ENCODE results near the gene KLKB1. TPM values are rescaled to one million over a fixed set of nuclear protein-coding genes. Genes with fewer than 3 reads are reported as not detected.

The KLKB1 gene
- total RNA-seq, 1 donor, result 0.18 TPM

DNA sequence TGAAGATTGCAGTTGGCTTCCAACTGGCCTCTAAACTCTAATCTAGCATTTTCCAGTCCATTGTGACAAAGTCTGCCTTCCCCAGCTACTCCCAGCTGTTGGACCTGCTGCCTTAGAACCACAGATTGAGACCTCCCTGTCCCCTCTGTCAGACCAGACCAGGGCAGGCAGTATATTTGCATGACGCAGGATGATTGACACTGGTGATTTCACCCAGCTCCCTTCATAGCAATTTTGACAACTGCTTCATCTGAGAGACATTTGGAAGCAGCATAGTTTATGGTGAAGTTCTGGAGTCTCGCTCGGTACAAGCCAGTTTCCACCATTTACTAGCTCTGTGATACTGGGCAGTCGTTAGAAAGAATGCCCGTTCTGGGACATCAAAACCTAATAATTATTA, 33.5 kb upstream of the KLKB1 start:
- TF ChIP-seq, protein P1, sequence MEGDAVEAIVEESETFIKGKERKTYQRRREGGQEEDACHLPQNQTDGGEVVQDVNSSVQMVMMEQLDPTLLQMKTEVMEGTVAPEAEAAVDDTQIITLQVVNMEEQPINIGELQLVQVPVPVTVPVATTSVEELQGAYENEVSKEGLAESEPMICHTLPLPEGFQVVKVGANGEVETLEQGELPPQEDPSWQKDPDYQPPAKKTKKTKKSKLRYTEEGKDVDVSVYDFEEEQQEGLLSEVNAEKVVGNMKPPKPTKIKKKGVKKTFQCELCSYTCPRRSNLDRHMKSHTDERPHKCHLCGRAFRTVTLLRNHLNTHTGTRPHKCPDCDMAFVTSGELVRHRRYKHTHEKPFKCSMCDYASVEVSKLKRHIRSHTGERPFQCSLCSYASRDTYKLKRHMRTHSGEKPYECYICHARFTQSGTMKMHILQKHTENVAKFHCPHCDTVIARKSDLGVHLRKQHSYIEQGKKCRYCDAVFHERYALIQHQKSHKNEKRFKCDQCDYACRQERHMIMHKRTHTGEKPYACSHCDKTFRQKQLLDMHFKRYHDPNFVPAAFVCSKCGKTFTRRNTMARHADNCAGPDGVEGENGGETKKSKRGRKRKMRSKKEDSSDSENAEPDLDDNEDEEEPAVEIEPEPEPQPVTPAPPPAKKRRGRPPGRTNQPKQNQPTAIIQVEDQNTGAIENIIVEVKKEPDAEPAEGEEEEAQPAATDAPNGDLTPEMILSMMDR (IDR thresholded peaks at IDR 0.05; ENCODE audit: insufficient read depth, low read length), result no peak
- no peak for DNase-seq (ENCODE audit: low read depth)
- H3K4me3 ChIP-seq (ENCODE audit: low read depth, low read length), result no peak overlapping the region

DNA sequence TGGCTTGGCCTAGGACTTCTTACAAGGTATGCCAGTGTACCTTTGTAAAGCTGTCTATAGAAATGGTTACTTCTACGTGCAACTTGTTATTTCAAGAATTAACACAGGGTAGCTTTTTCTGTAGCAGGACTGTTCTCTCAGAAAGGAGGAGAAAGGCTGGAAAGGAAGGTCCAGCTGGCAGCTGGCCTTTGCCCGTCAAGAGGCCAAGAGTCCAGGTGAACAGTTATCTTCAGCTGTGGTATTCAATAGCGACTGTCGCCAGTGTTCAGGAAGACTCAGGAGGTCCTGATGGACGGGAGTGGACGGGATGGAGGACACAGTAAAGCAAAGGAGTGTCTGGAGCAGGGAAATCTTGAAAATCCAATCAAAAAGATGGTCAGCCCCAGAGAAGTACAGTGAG, 31.2 kb upstream of the KLKB1 start:
- H3K4me3 ChIP-seq (ENCODE audit: low read depth, low read length), result no peak overlapping the region
- DNase-seq (ENCODE audit: low read depth), result no peak
- TF ChIP-seq, protein P1 (IDR thresholded peaks at IDR 0.05; ENCODE audit: insufficient read depth, low read length), result no peak

DNA sequence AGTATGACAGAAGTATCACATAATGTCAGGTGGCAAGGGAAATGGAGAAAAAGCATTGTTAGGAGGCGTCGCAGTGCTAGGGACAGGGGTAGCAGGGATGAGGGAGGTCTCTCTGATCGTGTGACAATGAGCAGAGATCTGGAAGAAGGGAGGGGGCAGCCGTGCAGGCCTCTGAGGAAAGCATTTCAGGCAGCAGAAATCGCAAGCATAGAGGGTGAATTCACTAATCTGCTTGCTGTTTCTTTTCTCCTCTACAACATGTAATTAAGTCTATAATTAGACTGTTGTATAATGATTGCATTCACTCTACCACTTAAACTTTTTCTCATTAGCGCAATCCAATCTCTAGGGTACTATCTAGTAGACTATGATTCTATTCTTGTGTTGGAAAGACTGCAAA, 26.8 kb upstream of the KLKB1 start:
- no peak for DNase-seq (ENCODE audit: low read depth)
- TF ChIP-seq, protein P1 (IDR thresholded peaks at IDR 0.05; ENCODE audit: insufficient read depth, low read length), result no peak
- H3K4me3 ChIP-seq (ENCODE audit: low read depth, low read length), result no peak overlapping the region

DNA sequence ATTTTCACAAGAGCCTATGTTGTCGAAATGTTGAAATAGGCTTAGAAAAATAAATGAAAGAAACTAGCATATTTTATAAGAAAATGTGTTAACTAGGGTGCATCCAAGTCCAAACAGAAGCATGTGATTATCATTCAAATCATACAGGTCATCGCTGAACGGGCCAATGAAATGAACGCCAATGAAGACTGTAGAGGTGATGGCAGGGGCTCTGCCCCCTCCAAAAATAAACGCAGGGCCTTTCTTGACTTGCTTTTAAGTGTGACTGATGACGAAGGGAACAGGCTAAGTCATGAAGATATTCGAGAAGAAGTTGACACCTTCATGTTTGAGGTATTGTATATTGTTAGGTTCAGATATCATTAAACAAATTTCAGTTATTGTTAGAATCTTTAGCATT, 26.3 kb upstream of the KLKB1 start:
- TF ChIP-seq, protein P1 (IDR thresholded peaks at IDR 0.05; ENCODE audit: insufficient read depth, low read length), result no peak
- H3K4me3 ChIP-seq (ENCODE audit: low read depth, low read length), result no peak overlapping the region
- DNase-seq (ENCODE audit: low read depth), result no peak

DNA sequence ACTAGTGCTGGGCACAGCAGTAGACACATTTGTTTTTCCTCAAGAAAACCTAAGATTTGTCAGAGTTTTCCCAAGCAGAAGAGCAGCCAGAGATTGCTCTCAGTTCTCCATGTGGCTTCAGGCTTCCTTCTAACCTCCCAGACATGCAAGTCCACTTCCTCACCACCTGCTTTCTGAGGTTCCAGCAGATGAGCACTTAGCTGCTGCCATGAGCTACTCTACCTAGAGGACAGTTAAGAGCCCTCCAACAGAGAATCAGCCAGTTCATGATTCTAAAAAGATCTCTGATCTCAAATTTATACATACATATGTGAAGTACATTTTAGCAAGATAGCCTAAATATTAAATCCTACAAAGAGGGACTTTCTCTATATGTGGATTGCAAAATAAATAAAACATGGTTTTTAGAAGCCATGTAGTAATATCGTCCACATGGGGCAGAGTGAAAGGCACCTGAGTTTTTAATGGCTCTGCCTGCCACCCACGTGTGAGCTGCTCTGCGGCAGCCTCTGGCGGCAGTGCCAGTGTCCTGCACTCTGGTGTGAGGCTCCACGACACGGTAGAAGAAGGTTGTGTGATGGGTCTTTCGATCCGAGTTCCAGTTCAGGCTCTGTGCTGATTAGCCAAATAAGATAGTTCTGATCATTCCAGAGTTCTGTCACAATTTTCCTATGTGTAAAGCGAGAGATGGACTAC, 25.6 kb upstream of the KLKB1 start:
- DNase-seq (ENCODE audit: low read depth), result peak; percentile 31
- TF ChIP-seq, protein P1 (IDR thresholded peaks at IDR 0.05; ENCODE audit: insufficient read depth, low read length), result peak; percentile 71
- H3K4me3 ChIP-seq (ENCODE audit: low read depth, low read length), result no peak overlapping the region

DNA sequence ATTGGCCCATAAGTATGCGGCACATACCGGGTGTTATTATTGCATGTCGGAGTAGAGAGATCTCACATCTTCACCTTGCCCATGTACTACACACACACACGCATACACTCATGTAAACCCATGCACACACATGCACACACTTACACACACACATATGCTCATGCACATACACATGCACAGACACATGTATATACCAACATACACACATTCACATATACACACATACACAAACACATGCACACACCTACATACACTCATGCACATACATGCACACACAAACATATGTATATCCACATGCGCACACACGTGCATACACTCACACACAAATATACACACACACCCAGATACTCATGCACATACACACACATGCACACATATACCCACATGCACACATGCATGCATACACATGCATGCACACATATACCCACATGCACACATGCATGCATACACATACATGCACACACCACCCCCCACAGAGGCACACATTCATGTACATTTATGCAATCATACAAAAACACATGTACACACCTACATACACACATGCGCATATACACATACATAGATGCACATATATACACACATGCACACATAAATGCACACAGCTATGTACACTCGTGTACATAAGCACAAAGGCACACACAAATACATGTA, 24.7 kb upstream of the KLKB1 start:
- DNase-seq (ENCODE audit: low read depth), result no peak
- H3K4me3 ChIP-seq (ENCODE audit: low read depth, low read length), result no peak overlapping the region
- TF ChIP-seq, protein P1 (IDR thresholded peaks at IDR 0.05; ENCODE audit: insufficient read depth, low read length), result no peak
